CD8-positive, alpha-beta memory T cell (primary cell): ENCODE measurements around the gene KLHDC8A. TPM values are rescaled to one million over a fixed set of nuclear protein-coding genes. Genes with fewer than 3 reads are reported as not detected.
"Not testable (repeated sequence)": the region's sequence is repeated elsewhere in the genome, so short reads cannot be mapped to it uniquely, and the experiment has no call there.

Source experiments
- CTCF ChIA-PET: fragments of 350-600 bp; sonication (Branson Sonifier 250); formaldehyde crosslinking; loops from one replicate; lab custom pipeline; 2021; ENCODE audit warnings: antibody characterized with exemption; lab: Charles Lee
- POLR2A ChIA-PET: fragments of 350-600 bp; sonication (Branson Sonifier 250); formaldehyde crosslinking; loops from one replicate; lab custom pipeline; 2021; ENCODE audit warnings: antibody characterized with exemption; lab: Charles Lee
- DNase-seq, 5 donors: peaks; one replicate each; pipeline versions ENCODE4 v3.0.0 to v3.0.0-alpha.2; 2020 to 2022; ENCODE audit warnings: mixed read lengths in 1 of 5
- H3K27ac ChIP-seq: one replicate; pipeline ENCODE4 v1.7.0; 2013; ENCODE audit warnings: low read depth, mild to moderate bottlenecking, low read length, moderate library complexity
- H3K27me3 ChIP-seq: 2 replicates; pipeline ENCODE4 v1.7.0; 2013; ENCODE audit warnings: low read length, mild to moderate bottlenecking; ENCODE audit not compliant: insufficient read depth, poor library complexity, severe bottlenecking
- H3K36me3 ChIP-seq: 2 replicates; pipeline ENCODE4 v1.7.0; 2013; ENCODE audit warnings: mild to moderate bottlenecking, low read length, moderate library complexity; ENCODE audit not compliant: insufficient read depth
- H3K4me1 ChIP-seq: 2 replicates; pipeline ENCODE4 v1.7.0; 2013; ENCODE audit warnings: mild to moderate bottlenecking, low read length, moderate library complexity; ENCODE audit not compliant: insufficient read depth
- H3K4me3 ChIP-seq: 2 replicates; pipeline ENCODE4 v1.7.0; 2013; ENCODE audit warnings: mild to moderate bottlenecking, low read length
- H3K9me3 ChIP-seq: 2 replicates; pipeline ENCODE4 v1.7.0; 2013; ENCODE audit warnings: mild to moderate bottlenecking, low read length
- H3K27ac Mint-ChIP-seq, 8 donors: one replicate each; pipeline ENCODE4 v1.8.0; 2020 to 2021; ENCODE audit warnings: mixed read lengths in 8 of 8, mild to moderate bottlenecking in 6 of 8, inconsistent platforms in 3 of 8, moderate library complexity in 3 of 8
- H3K27me3 Mint-ChIP-seq, 2 donors: one replicate each; pipeline ENCODE4 v1.8.0; 2020 to 2021; ENCODE audit warnings: mixed read lengths in 2 of 2, mild to moderate bottlenecking in 1 of 2, moderate library complexity in 1 of 2
- H3K36me3 Mint-ChIP-seq, 3 donors: one replicate each; pipeline ENCODE4 v1.8.0; 2020 to 2021; ENCODE audit warnings: mixed read lengths in 3 of 3, inconsistent platforms in 1 of 3, mild to moderate bottlenecking in 1 of 3
- H3K4me1 Mint-ChIP-seq, 3 donors: one replicate each; pipeline ENCODE4 v1.8.0; 2020 to 2021; ENCODE audit warnings: mixed read lengths in 3 of 3, inconsistent platforms in 1 of 3, mild to moderate bottlenecking in 1 of 3
- H3K4me3 Mint-ChIP-seq, 7 donors: one replicate each; pipeline ENCODE4 v1.8.0; 2020 to 2021; ENCODE audit warnings: mixed read lengths in 7 of 7, mild to moderate bottlenecking in 6 of 7, moderate library complexity in 4 of 7, inconsistent platforms in 2 of 7
- H3K9me3 Mint-ChIP-seq, 5 donors: one replicate each; pipeline ENCODE4 v1.8.0; 2020 to 2022; ENCODE audit warnings: mixed read lengths in 5 of 5, mild to moderate bottlenecking in 3 of 5, moderate library complexity in 2 of 5, inconsistent platforms in 1 of 5
- polyA plus RNA-seq: library from polyadenylated mRNA; unstranded; fragments of 300-500 nt; fragmentation: Illumina TruSeq; gene quantifications from one replicate; pipeline ENCODE4 v1.2.3, GENCODE V29; 2021
- total RNA-seq, 2 experiments: library from RNA; stranded (reverse); gene quantifications; one replicate each; pipeline ENCODE4 v1.2.3, GENCODE V29; 2021

KLHDC8A gene
- total RNA-seq (not detected), polyA plus RNA-seq (not detected)

DNA sequence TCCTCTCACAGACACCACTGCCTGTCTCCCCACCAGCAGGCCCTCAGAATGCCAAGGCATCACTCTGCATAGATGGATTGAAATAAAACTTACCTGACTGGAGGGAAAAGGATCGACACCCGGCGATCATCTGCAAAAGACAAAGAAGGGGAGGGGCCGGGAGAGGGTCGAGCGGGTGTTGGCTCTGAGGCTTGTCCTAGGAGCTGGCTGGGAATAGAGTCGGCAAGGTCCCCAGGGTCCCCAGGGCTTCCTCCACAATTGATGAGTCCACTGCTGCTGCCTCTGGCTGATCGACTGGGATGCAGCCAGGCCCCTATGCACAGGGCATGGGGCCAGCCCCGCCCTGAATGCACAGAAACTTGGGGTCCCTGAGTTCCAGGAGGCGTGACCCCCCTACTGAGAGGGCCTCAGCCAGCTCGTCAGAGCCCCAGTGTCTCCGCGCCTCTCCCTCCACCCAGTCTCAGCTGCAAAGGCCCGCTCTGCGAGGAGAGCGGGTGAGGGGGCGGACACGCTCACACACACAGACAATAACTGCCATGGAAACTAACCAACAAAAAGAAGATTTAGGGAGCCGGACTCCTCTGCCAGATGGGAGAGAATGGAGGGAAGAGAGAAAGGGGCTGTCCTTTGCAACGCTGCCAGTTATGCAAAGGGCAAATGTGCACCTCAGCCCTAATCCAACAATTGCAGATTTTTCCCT, at the start of gene KLHDC8A:
Gene KLHDC8A, minus strand, starts transcription at position 483 of the 700 bp plus-strand sequence. CDS start 13,318 bp downstream, outside the sequence.
- no peaks in the 10 kb centered on the region for H3K36me3 ChIP-seq
- H3K36me3 Mint-ChIP-seq: no peaks in the 10 kb centered on the region
- peaks cover 6 to 37% of the 10 kb centered on the region in 2 donors for H3K27me3 Mint-ChIP-seq
- H3K4me3 ChIP-seq: no peak within 1 kb of the TSS
- no peaks in the 10 kb centered on the region for H3K9me3 Mint-ChIP-seq
- ChIA-PET CTCF (interaction anchor here (0.6 to 4.0 kb wide), 6 partner anchors 20 to 301 kb away, joined by 3 to 29 read pairs (median 6); no protein-coding TSS in a partner anchor), POLR2A (no interaction called here)
- no peaks in the 10 kb centered on the region for H3K4me1 Mint-ChIP-seq
- H3K9me3 ChIP-seq: no peaks in the 10 kb centered on the region
- H3K27ac Mint-ChIP-seq: peak within 1 kb of the TSS in 1 of 8 donors; percentile 72
- no peak within 1 kb of the TSS for H3K27ac ChIP-seq
- DNase-seq: no peak
- no peaks in the 10 kb centered on the region for H3K4me1 ChIP-seq
- H3K4me3 Mint-ChIP-seq: no peak within 1 kb of the TSS
- peaks cover 11% of the 10 kb centered on the region for H3K27me3 ChIP-seq

- H3K27ac ChIP-seq, H3K27me3 Mint-ChIP-seq, H3K27me3 ChIP-seq, H3K9me3 Mint-ChIP-seq, H3K9me3 ChIP-seq, H3K4me1 ChIP-seq, POLR2A ChIA-PET, H3K36me3 ChIP-seq, H3K4me3 ChIP-seq, H3K36me3 Mint-ChIP-seq: not testable (repeated sequence)
- peak in 2 of 5 donors; percentile 15 to 16 for DNase-seq
- H3K27ac Mint-ChIP-seq: peak overlapping the region in 2 of 8 donors; percentile 17 to 21
- H3K4me1 Mint-ChIP-seq: peaks cover 13 to 18% (median 13%) of the 10 kb centered on the region in 3 donors
- CTCF ChIA-PET: interaction anchor here (0.9 kb wide), 1 partner anchor 79 kb away, joined by 3 read pairs; no protein-coding TSS in a partner anchor
- peak overlapping the region in 4 of 7 donors; percentile 25 to 41 (median 34) for H3K4me3 Mint-ChIP-seq
These were observed 49.5 kb upstream of the KLHDC8A start for GRCh38 chr1:205406252-205406651.

- DNase-seq, H3K27me3 Mint-ChIP-seq, H3K4me3 ChIP-seq, POLR2A ChIA-PET, H3K4me1 ChIP-seq, H3K4me3 Mint-ChIP-seq, H3K27me3 ChIP-seq, CTCF ChIA-PET, H3K27ac Mint-ChIP-seq, H3K9me3 ChIP-seq, H3K36me3 Mint-ChIP-seq, H3K36me3 ChIP-seq, H3K27ac ChIP-seq, H3K9me3 Mint-ChIP-seq: not testable (repeated sequence)
- peaks cover 13 to 18% (median 13%) of the 10 kb centered on the region in 3 donors for H3K4me1 Mint-ChIP-seq
These were observed 47.8 kb upstream of the KLHDC8A start for GRCh38 chr1:205404484-205404883.

GRCh38 chr1:205398586-205398985, 41.9 kb upstream of the KLHDC8A start:
- H3K4me1 Mint-ChIP-seq: peaks cover 7 to 10% (median 10%) of the 10 kb centered on the region in 3 donors
- H3K27me3 ChIP-seq: no peaks in the 10 kb centered on the region
- no peak overlapping the region for H3K4me3 ChIP-seq
- H3K27ac Mint-ChIP-seq: no peak overlapping the region
- H3K9me3 Mint-ChIP-seq: peaks cover 0 to 2% (median 0%) of the 10 kb centered on the region in 5 donors
- H3K36me3 Mint-ChIP-seq: no peaks in the 10 kb centered on the region
- no peaks in the 10 kb centered on the region for H3K36me3 ChIP-seq
- CTCF ChIA-PET: interaction anchor here (1.2 to 6.1 kb wide), 3 partner anchors 45 to 125 kb away, joined by 4 to 146 read pairs (median 5); no protein-coding TSS in a partner anchor
- no peaks in the 10 kb centered on the region for H3K9me3 ChIP-seq
- no peaks in the 10 kb centered on the region for H3K4me1 ChIP-seq
- H3K4me3 Mint-ChIP-seq: no peak overlapping the region
- POLR2A ChIA-PET: interaction anchor here (1.3 kb wide), 1 partner anchor 82 kb away, joined by 3 read pairs; no protein-coding TSS in a partner anchor
- H3K27me3 Mint-ChIP-seq: peaks cover 0 to 11% of the 10 kb centered on the region in 2 donors
- H3K27ac ChIP-seq: no peak overlapping the region
- no peak for DNase-seq

- POLR2A ChIA-PET: interaction anchor here (0.7 to 1.3 kb wide), 3 partner anchors 83 to 425 kb away, joined by 3 read pairs; no protein-coding TSS in a partner anchor
- Histone ChIP-seq H3K4me1 (no peaks in the 10 kb centered on the region), H3K36me3 (no peaks in the 10 kb centered on the region), H3K9me3 (no peaks in the 10 kb centered on the region), H3K27ac (no peak overlapping the region), H3K27me3 (no peaks in the 10 kb centered on the region), H3K4me3 (no peak overlapping the region)
- Mint-ChIP-seq H3K9me3 (no peaks in the 10 kb centered on the region), H3K4me3 (no peak overlapping the region), H3K36me3 (no peaks in the 10 kb centered on the region), H3K27ac (peak overlapping the region in 1 of 8 donors; percentile 54), H3K4me1 (peaks cover 7 to 10% (median 10%) of the 10 kb centered on the region in 3 donors), H3K27me3 (peaks cover 8 to 21% of the 10 kb centered on the region in 2 donors)
- DNase-seq: peak in 4 of 5 donors; percentile 6 to 53 (median 36)
- CTCF ChIA-PET: interaction anchor here (0.6 to 6.1 kb wide), 22 partner anchors 9 to 262 kb away, joined by 3 to 146 read pairs (median 3); no protein-coding TSS in a partner anchor
These were observed 40.4 kb upstream of the KLHDC8A start for GRCh38 chr1:205396967-205397616.

GRCh38 chr1:205395616-205396015, 38.9 kb upstream of the KLHDC8A start:
- Mint-ChIP-seq H3K4me1 (peaks cover 7 to 10% (median 10%) of the 10 kb centered on the region in 3 donors), H3K27me3 (peaks cover 16 to 33% of the 10 kb centered on the region in 2 donors), H3K36me3 (no peaks in the 10 kb centered on the region), H3K9me3 (no peaks in the 10 kb centered on the region), H3K4me3 (no peak overlapping the region), H3K27ac (no peak overlapping the region)
- H3K9me3 ChIP-seq: no peaks in the 10 kb centered on the region
- peaks cover 6% of the 10 kb centered on the region for H3K27me3 ChIP-seq
- no peak overlapping the region for H3K4me3 ChIP-seq
- H3K4me1 ChIP-seq: no peaks in the 10 kb centered on the region
- H3K36me3 ChIP-seq: no peaks in the 10 kb centered on the region
- ChIA-PET CTCF (interaction anchor here (1.1 to 6.1 kb wide), 7 partner anchors 11 to 133 kb away, joined by 4 to 146 read pairs (median 13); no protein-coding TSS in a partner anchor), POLR2A (interaction anchor here (0.8 kb wide), 1 partner anchor 17 kb away, joined by 3 read pairs; no protein-coding TSS in a partner anchor)
- no peak overlapping the region for H3K27ac ChIP-seq
- no peak for DNase-seq

- no peak overlapping the region for H3K4me3 Mint-ChIP-seq
- no peaks in the 10 kb centered on the region for H3K9me3 Mint-ChIP-seq
- no peak overlapping the region for H3K27ac Mint-ChIP-seq
- Histone ChIP-seq H3K4me3 (no peak overlapping the region), H3K27ac (no peak overlapping the region), H3K4me1 (no peaks in the 10 kb centered on the region), H3K36me3 (no peaks in the 10 kb centered on the region), H3K27me3 (peaks cover 6% of the 10 kb centered on the region), H3K9me3 (no peaks in the 10 kb centered on the region)
- DNase-seq: no peak
- ChIA-PET POLR2A (no interaction called here), CTCF (no interaction called here)
- H3K36me3 Mint-ChIP-seq: no peaks in the 10 kb centered on the region
- H3K27me3 Mint-ChIP-seq: peaks cover 16 to 46% of the 10 kb centered on the region in 2 donors
- H3K4me1 Mint-ChIP-seq: peaks cover 7 to 10% (median 10%) of the 10 kb centered on the region in 3 donors
These were observed 35.9 kb upstream of the KLHDC8A start for GRCh38 chr1:205392650-205393049.
